T-cell (primary cell): ENCODE results near the gene UNC5C. TPM values are rescaled to one million over a fixed set of nuclear protein-coding genes. Genes with fewer than 3 reads are reported as not detected.

Source experiments
- ATAC-seq, 4 experiments: fragments of 200-7000 bp in 3 of 4; fragments of 150-1000 bp in 1 of 4; cut with Tn5 transposase; replicated peaks in 1 of 4; 1 replicate in 3 of 4; 2 replicates in 1 of 4; pipeline ENCODE4 v1.10.0; 2021; ENCODE audit warnings: moderate library complexity in 3 of 4, mild to moderate bottlenecking in 2 of 4, moderate number of reproducible peaks in 1 of 4
- CTCF ChIA-PET, 2 donors: fragments of 300-600 bp; sonication (Branson Sonifier 250); formaldehyde crosslinking; loops; one replicate each; lab custom pipeline; 2022; ENCODE audit warnings: antibody characterized with exemption in 2 of 2; lab: Charles Lee
- POLR2A ChIA-PET, 2 donors: fragments of 300-600 bp; sonication (Branson Sonifier 250); formaldehyde crosslinking; loops; one replicate each; lab custom pipeline; 2022; ENCODE audit warnings: antibody characterized with exemption in 2 of 2; lab: Charles Lee
- DNase-seq, 35 experiments: peaks; one replicate each; pipeline versions ENCODE4 v3.0.0 to v3.0.0-alpha.2; 2013 to 2023
- H3K27ac ChIP-seq: one replicate; pipeline ENCODE4 v1.5.1; 2013; ENCODE audit warnings: low read length
- H3K27me3 ChIP-seq, 2 experiments: replicated peaks in 1 of 2; 1 replicate in 1 of 2; 2 replicates in 1 of 2; pipeline versions ENCODE4 v1.6.1 to v1.7.0; 2013; ENCODE audit warnings: low read length in 1 of 2, mixed read lengths in 1 of 2; ENCODE audit not compliant: control insufficient read depth in 2 of 2, insufficient read depth in 2 of 2; ENCODE audit errors: extremely low read depth in 1 of 2
- H3K36me3 ChIP-seq, 2 donors: 1 replicate in 1 of 2; 2 replicates in 1 of 2; pipeline versions ENCODE4 v1.6.1 to v1.7.0; 2013; ENCODE audit warnings: low read length in 1 of 2; ENCODE audit not compliant: control insufficient read depth in 2 of 2, insufficient read depth in 1 of 2; ENCODE audit errors: extremely low read depth in 1 of 2
- H3K4me1 ChIP-seq, 2 experiments: 1 replicate in 1 of 2; 2 replicates in 1 of 2; pipeline versions ENCODE4 v1.6.1 to v1.7.0; 2013; ENCODE audit warnings: low read length in 2 of 2, mixed read lengths in 1 of 2; ENCODE audit not compliant: insufficient read depth in 2 of 2, control insufficient read depth in 1 of 2; ENCODE audit errors: extremely low read depth in 1 of 2
- H3K4me3 ChIP-seq, 2 donors: 1 replicate in 1 of 2; 2 replicates in 1 of 2; pipeline versions ENCODE4 v1.5.1 to v1.7.0; 2013; ENCODE audit warnings: mild to moderate bottlenecking in 2 of 2, low read length in 1 of 2, moderate library complexity in 1 of 2; ENCODE audit not compliant: control insufficient read depth in 1 of 2; ENCODE audit errors: extremely low read depth in 1 of 2
- H3K9me3 ChIP-seq: 2 replicates; pipeline ENCODE4 v1.7.0; 2013
- H3K27ac Mint-ChIP-seq, 2 donors: one replicate each; pipeline ENCODE4 v1.8.0; 2020 to 2021; ENCODE audit warnings: mild to moderate bottlenecking in 2 of 2, mixed read lengths in 2 of 2
- H3K27me3 Mint-ChIP-seq, 2 donors: one replicate each; pipeline ENCODE4 v1.8.0; 2021 to 2022; ENCODE audit warnings: mixed read lengths in 2 of 2
- H3K36me3 Mint-ChIP-seq: one replicate; pipeline ENCODE4 v1.8.0; 2021; ENCODE audit warnings: mixed read lengths
- H3K4me1 Mint-ChIP-seq, 3 donors: one replicate each; pipeline ENCODE4 v1.8.0; 2020 to 2022; ENCODE audit warnings: mixed read lengths in 3 of 3, mild to moderate bottlenecking in 1 of 3
- H3K4me3 Mint-ChIP-seq, 3 donors: one replicate each; pipeline ENCODE4 v1.8.0; 2020 to 2022; ENCODE audit warnings: mild to moderate bottlenecking in 3 of 3, mixed read lengths in 3 of 3, moderate library complexity in 3 of 3
- H3K9me3 Mint-ChIP-seq, 3 donors: one replicate each; pipeline ENCODE4 v1.8.0; 2020 to 2022; ENCODE audit warnings: mixed read lengths in 3 of 3
- whole genome bisulfite sequencing: methylation state at CpG from one replicate; pipeline ENCODE4 v1.1.5; 2013; ENCODE audit warnings: missing lambda C conversion rate; ENCODE audit not compliant: insufficient coverage; 5-methylcytosine and 5-hydroxymethylcytosine counted together
- total RNA-seq, 35 experiments: library from RNA in 6 of 35; stranded (reverse) in 6 of 35; fragments of 120-200 nt in 1 of 35; gene quantifications; one replicate each; pipeline versions ENCODE4 v1.2.1 to v1.2.4 and lab custom pipeline; 2013 to 2026

The UNC5C gene
- total RNA-seq, 5 donors from 2014 or later (not counting 1 experiment from before 2014, with no cell fraction given), result not detected

DNA sequence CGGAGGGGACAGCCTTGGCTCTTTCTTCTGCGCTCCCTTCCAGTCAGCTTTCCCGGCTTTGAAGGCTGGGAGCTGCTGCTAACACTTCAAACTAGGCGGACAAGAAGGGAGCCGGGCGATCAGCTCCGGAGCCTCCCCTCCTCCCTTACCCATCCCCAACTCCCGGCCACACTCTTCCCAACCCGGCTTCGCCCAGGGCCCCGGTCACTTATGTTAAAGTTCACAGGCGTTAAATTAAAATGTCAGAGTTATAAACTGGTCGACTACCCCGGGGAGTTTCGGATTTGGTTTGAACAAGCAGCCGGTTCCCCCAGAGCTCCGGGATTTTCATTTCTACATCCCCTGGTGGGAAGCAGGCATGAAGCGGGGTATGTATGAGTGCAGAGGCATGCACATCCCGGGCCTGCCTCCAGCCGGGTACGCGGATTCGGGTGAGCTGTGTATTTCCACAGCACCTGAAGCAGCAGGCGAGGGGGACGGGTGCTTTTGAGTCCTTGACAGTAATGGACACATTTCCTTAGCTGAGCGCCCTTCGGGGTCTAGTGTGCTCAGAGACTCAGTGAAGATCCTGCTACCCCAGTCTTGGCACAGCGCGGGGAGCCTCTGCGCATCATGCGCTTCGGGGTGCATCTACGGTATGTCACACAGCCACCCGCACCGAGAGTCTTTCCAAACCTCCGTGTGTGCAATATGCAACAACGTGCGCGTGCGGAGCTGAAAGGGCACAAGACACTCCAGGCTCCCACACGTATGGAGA, 880 bp downstream of the UNC5C start:
- H3K4me3 ChIP-seq, result peak overlapping the region in 1 of 2 donors; percentile 79
- no peak for ATAC-seq
- ChIA-PET POLR2A (no interaction called here), CTCF (no interaction called here)
- H3K4me3 Mint-ChIP-seq, result peak overlapping the region in 2 of 3 donors; percentile 24 to 68
- no peaks in the 10 kb centered on the region for H3K36me3 Mint-ChIP-seq
- no peaks in the 10 kb centered on the region for H3K36me3 ChIP-seq
- no peak overlapping the region for H3K27ac Mint-ChIP-seq
- peaks cover 46 to 47% of the 10 kb centered on the region in 2 donors for H3K27me3 Mint-ChIP-seq
- no peak overlapping the region for H3K27ac ChIP-seq
- H3K4me1 Mint-ChIP-seq, result peaks cover 10 to 20% (median 16%) of the 10 kb centered on the region in 3 donors
- no peaks in the 10 kb centered on the region for H3K9me3 ChIP-seq
- WGBS, result 8% methylated on average over 33 of the region's 41 CpGs
- peaks cover 6 to 32% of the 10 kb centered on the region in 2 experiments for H3K27me3 ChIP-seq
- H3K4me1 ChIP-seq, result peaks cover 0 to 6% of the 10 kb centered on the region in 2 experiments
- no peak for DNase-seq
- no peaks in the 10 kb centered on the region for H3K9me3 Mint-ChIP-seq

DNA sequence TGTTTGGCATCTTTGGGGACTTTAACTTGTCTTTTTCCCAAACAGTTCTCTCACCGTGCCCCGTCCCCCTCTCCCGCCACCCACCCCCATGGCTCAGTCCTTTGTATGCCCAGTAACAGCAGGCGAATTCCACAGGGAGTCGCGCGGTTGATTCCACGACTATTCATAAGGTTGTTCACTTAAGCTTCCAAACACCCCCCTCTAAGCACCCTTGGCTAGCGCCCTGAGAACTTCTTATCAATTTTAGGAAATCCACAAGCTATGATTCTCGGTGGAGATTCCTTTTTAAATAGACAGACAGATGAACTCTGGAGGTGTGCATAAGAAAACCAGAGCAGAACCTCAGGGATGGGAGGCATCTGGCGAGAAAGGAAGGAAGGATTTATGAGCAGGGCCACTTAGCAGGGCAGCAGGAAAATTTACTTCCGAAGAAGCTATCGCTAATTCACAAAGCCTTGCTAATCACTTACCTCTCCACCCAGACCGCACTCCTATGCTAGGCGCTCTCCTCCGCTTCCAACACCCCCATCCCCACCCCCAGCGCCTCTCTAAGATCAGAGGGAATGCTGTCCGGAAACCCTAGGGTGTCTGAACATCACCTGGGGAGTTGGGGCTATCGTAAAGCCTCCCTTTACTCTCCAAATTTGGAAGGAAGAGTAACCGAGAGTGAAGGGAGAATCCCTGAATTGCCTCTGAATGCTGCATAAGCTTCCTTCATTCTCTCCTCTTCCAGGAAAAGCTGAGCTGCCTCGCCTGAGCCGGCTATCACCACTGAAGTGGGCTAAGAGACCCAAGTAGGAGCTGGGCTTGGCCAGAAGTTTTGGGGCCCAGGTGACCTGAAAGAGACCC, 1.7 kb downstream of the UNC5C start:
- POLR2A ChIA-PET, result no interaction called here
- Histone ChIP-seq H3K4me1 (peaks cover 0 to 6% of the 10 kb centered on the region in 2 experiments), H3K27ac (no peak overlapping the region), H3K27me3 (peaks cover 6 to 32% of the 10 kb centered on the region in 2 experiments), H3K4me3 (no peak overlapping the region), H3K9me3 (no peaks in the 10 kb centered on the region), H3K36me3 (no peaks in the 10 kb centered on the region)
- Mint-ChIP-seq H3K4me1 (peaks cover 10 to 20% (median 16%) of the 10 kb centered on the region in 3 donors), H3K27me3 (peaks cover 46 to 47% of the 10 kb centered on the region in 2 donors), H3K4me3 (peak overlapping the region in 1 of 3 donors; percentile 68), H3K27ac (no peak overlapping the region), H3K36me3 (no peaks in the 10 kb centered on the region), H3K9me3 (no peaks in the 10 kb centered on the region)
- DNase-seq, result no peak
- ATAC-seq, result no peak
- WGBS, result 64% methylated on average over 13 of the region's 22 CpGs
- CTCF ChIA-PET, result no interaction called here

DNA sequence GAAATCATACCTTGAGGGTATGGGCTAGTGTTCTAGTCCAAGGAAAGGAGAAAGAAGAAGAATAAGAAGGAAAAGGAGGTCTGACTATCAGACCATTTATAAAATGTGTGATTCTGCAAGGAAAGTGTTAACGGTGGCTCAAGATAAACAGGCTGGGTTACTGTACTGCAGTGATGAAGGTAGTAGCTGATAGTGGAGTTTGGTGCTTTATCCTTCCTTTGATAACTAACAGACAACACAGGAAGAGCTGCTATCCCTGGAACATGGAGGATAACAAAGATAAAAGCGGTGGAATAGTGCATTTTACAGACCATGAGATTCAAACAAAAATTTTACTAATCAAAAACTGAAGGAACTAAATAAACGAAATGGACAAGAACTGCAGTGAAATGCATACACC, 2.6 kb downstream of the UNC5C start:
- Histone ChIP-seq H3K4me1 (peaks cover 0 to 6% of the 10 kb centered on the region in 2 experiments), H3K27me3 (peaks cover 6 to 32% of the 10 kb centered on the region in 2 experiments), H3K4me3 (no peak overlapping the region), H3K27ac (no peak overlapping the region), H3K9me3 (no peaks in the 10 kb centered on the region), H3K36me3 (no peaks in the 10 kb centered on the region)
- DNase-seq (no peak), ATAC-seq (no peak)
- WGBS, result 77% methylated on average over 2 of the region's 3 CpGs
- Mint-ChIP-seq H3K4me3 (no peak overlapping the region), H3K27me3 (peaks cover 40 to 41% of the 10 kb centered on the region in 2 donors), H3K27ac (no peak overlapping the region), H3K36me3 (no peaks in the 10 kb centered on the region), H3K9me3 (no peaks in the 10 kb centered on the region), H3K4me1 (peaks cover 10 to 20% (median 16%) of the 10 kb centered on the region in 3 donors)
- ChIA-PET POLR2A (no interaction called here), CTCF (no interaction called here)

DNA sequence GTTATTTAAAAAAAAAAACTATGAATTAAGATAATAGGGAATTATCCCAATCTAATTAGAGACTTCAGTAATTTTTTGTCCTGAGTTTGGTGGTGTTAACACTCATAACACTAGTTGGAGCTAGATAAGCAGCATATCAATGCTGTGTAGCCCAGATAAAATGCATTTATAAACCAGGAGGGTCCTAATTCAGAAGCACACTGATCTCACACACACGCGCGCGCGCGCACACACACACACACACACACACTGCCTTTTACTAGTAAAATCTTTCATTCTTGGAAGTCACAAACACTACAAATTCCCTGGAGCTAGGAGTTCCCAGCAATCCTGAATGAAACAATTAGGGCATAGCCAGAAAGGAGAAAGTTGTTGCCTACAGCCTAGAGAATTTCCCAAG, 3.2 kb downstream of the UNC5C start:
- no peaks in the 10 kb centered on the region for H3K36me3 Mint-ChIP-seq
- H3K27ac ChIP-seq, result no peak overlapping the region
- H3K4me3 Mint-ChIP-seq, result no peak overlapping the region
- 93% methylated on average over 6 of the region's 6 CpGs for WGBS
- H3K27me3 ChIP-seq, result peaks cover 6 to 32% of the 10 kb centered on the region in 2 experiments
- CTCF ChIA-PET, result interaction anchor here in 1 of 2 donors (0.7 kb wide), 1 partner anchor 512 kb away, joined by 3 read pairs; no protein-coding TSS in a partner anchor
- peaks cover 10 to 20% (median 16%) of the 10 kb centered on the region in 3 donors for H3K4me1 Mint-ChIP-seq
- peaks cover 36 to 38% of the 10 kb centered on the region in 2 donors for H3K27me3 Mint-ChIP-seq
- no peaks in the 10 kb centered on the region for H3K9me3 ChIP-seq
- no peak overlapping the region for H3K4me3 ChIP-seq
- no peak overlapping the region for H3K27ac Mint-ChIP-seq
- POLR2A ChIA-PET, result no interaction called here
- peaks cover 0 to 6% of the 10 kb centered on the region in 2 experiments for H3K4me1 ChIP-seq
- no peak for DNase-seq
- ATAC-seq, result no peak
- H3K9me3 Mint-ChIP-seq, result no peaks in the 10 kb centered on the region
- H3K36me3 ChIP-seq, result no peaks in the 10 kb centered on the region

DNA sequence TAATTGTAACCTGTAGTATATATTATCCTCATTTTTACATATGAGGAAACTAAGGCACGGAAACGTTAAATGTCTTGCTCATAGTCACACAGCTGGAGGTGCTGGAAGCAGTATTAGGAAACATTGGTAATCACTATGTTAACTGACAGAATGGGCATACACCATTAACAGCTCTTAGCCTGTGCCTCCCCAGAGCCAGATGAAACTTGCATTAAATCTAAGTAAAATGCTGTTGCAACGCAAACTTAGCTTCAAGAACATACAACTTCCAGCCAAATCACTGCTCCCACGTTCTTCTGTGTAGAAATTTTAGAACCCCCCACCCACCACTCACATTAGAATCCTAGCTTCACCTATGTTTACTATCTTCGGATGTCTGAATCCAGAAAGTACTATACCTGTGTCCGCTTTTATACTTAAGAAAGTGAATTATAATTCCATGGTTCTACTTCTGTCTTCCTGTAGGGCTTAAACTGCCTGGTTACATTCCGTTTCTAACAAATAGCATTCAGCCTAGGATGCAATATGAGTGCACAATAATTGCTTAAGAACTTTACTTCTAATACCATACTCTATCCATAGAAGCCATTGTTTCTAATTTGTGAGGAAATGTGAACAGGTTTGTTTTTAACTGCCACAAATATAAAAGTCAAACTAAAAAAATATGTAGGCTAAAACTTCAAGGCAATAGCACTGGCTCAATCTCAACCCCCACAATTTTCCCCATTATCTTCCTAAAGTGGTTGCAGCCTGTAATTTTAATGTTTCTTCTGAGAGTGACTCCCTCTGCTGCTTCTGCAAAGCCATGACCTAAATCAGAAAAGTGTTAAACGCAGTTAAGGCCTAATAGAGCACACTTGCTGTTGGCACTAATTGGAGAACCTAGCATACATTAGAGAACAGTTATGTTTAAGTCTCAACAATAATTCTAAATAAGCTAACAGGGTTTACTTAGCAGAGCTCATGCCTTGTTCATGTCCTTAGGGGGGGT, 4.4 kb downstream of the UNC5C start:
- no peaks in the 10 kb centered on the region for H3K9me3 ChIP-seq
- Mint-ChIP-seq H3K27me3 (peaks cover 28 to 29% of the 10 kb centered on the region in 2 donors), H3K27ac (no peak overlapping the region), H3K4me3 (no peak overlapping the region), H3K36me3 (no peaks in the 10 kb centered on the region), H3K9me3 (no peaks in the 10 kb centered on the region), H3K4me1 (peaks cover 5 to 13% (median 11%) of the 10 kb centered on the region in 3 donors)
- 80% methylated on average over 1 of the region's 8 CpGs for WGBS
- CTCF ChIA-PET, result interaction anchor here in 1 of 2 donors (0.6 kb wide), 1 partner anchor 24 kb away, joined by 3 read pairs; no protein-coding TSS in a partner anchor
- DNase-seq, result no peak
- H3K36me3 ChIP-seq, result no peaks in the 10 kb centered on the region
- H3K27me3 ChIP-seq, result peaks cover 6 to 27% of the 10 kb centered on the region in 2 experiments
- H3K4me1 ChIP-seq, result peaks cover 0 to 6% of the 10 kb centered on the region in 2 experiments
- ATAC-seq, result no peak
- POLR2A ChIA-PET, result no interaction called here
- H3K27ac ChIP-seq, result no peak overlapping the region
- no peak overlapping the region for H3K4me3 ChIP-seq
